OCI-LY3 (cell line): Measurements from ENCODE around the gene DNAI2.

Experiments
- H2AFZ ChIP-seq: fragments of 200-600, 300-600 bp; shearing (Covaris generic); 2 replicates; pipeline ENCODE4 v1.6.0; 2014; ENCODE audit warnings: antibody characterized with exemption, low read depth, low read length
- H3K27ac ChIP-seq: fragments of 200-600, 300-600 bp; sonication (generic); 2 replicates; pipeline ENCODE4 v1.5.1; 2014; ENCODE audit warnings: mild to moderate bottlenecking, low read length, moderate library complexity, mixed read lengths
- H3K27me3 ChIP-seq: fragments of 200-600, 300-600 bp; sonication (generic); 2 replicates; pipeline ENCODE4 v1.6.1; 2014; ENCODE audit warnings: low read depth, low read length, mixed read lengths
- H3K36me3 ChIP-seq: fragments of 200-600, 300-600 bp; sonication (generic); replicated peaks from 2 replicates; pipeline ENCODE3; 2014; ENCODE audit warnings: low read depth, low read length, mixed read lengths
- H3K4me1 ChIP-seq: fragments of 300-600, 200-600 bp; sonication (generic); 2 replicates; pipeline ENCODE4 v1.6.1; 2014; ENCODE audit warnings: low read length, mixed read lengths
- H3K4me2 ChIP-seq: fragments of 200-600, 300-600 bp; sonication (generic); 2 replicates; pipeline ENCODE4 v1.6.1; 2014; ENCODE audit warnings: low read length, mixed read lengths
- H3K4me3 ChIP-seq: fragments of 300-600, 200-600 bp; sonication (generic); 2 replicates; pipeline ENCODE4 v1.5.1; 2014; ENCODE audit warnings: antibody characterized with exemption, mild to moderate bottlenecking, low read length, moderate library complexity
- H3K79me2 ChIP-seq: fragments of 300-600, 200-600 bp; shearing (Covaris generic); 2 replicates; pipeline ENCODE4 v1.6.1; 2014; ENCODE audit warnings: mild to moderate bottlenecking, low read length, mixed read lengths
- H3K9ac ChIP-seq: fragments of 300-600, 200-600 bp; shearing (Covaris generic); 2 replicates; pipeline ENCODE4 v1.6.0; 2014; ENCODE audit warnings: mild to moderate bottlenecking, low read length, moderate library complexity
- H3K9me3 ChIP-seq: fragments of 200-600, 300-600 bp; shearing (Covaris generic); 2 replicates; pipeline ENCODE4 v1.6.1; 2014; ENCODE audit warnings: low read length, mixed read lengths; ENCODE audit not compliant: insufficient read depth
- H4K20me1 ChIP-seq: fragments of 200-600, 300-600 bp; sonication (generic); 2 replicates; pipeline ENCODE4 v1.6.1; 2016; ENCODE audit warnings: low read length, mixed read lengths; ENCODE audit not compliant: insufficient read depth
- EZH2phosphoT487 ChIP-seq: fragments of 200-600 bp; shearing (Covaris generic); IDR thresholded peaks from 2 replicates; pipeline ENCODE4 v1.6.1; 2018; ENCODE audit warnings: antibody characterized with exemption, mixed run types, low read depth
- TF ChIP-seq, protein P1 (sequence below): fragments of 200-600, 300-600 bp; sonication (generic); IDR thresholded peaks from 2 replicates; pipeline ENCODE4 v1.5.1; 2014; ENCODE audit warnings: antibody characterized with exemption, low read length, low read depth

The DNAI2 gene

DNA sequence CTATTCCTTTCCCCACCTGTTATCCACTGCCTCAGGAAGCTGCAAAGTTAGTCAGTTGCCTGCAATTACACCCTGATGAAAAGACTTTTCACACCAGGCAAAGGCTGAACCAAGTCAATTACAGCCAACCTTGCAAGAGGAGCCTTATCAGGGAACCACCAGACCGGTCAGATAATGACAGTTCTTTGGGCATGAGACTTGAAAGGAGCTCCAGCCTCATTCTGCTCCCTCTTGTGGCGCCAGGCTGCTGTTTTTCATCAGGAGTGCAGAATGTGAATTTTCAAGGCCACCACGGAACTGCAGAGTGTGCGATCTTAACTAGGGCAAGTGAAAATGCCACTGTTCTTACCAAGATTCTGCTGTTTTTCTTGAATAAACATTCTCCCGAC is 22.5 kb downstream of the DNAI2 start:
- Histone ChIP-seq H3K4me1 (no peaks in the 10 kb centered on the region), H3K4me3 (no peak overlapping the region), H3K79me2 (no peaks in the 10 kb centered on the region), H3K27ac (no peak overlapping the region), H3K27me3 (peaks cover 14% of the 10 kb centered on the region), H3K9me3 (no peaks in the 10 kb centered on the region), H3K4me2 (no peak overlapping the region), H3K9ac (no peak overlapping the region), H2AFZ (no peak overlapping the region), H3K36me3 (no peaks in the 10 kb centered on the region), H4K20me1 (no peaks in the 10 kb centered on the region)
- TF ChIP-seq EZH2phosphoT487 = no peak
- TF ChIP-seq, protein P1, sequence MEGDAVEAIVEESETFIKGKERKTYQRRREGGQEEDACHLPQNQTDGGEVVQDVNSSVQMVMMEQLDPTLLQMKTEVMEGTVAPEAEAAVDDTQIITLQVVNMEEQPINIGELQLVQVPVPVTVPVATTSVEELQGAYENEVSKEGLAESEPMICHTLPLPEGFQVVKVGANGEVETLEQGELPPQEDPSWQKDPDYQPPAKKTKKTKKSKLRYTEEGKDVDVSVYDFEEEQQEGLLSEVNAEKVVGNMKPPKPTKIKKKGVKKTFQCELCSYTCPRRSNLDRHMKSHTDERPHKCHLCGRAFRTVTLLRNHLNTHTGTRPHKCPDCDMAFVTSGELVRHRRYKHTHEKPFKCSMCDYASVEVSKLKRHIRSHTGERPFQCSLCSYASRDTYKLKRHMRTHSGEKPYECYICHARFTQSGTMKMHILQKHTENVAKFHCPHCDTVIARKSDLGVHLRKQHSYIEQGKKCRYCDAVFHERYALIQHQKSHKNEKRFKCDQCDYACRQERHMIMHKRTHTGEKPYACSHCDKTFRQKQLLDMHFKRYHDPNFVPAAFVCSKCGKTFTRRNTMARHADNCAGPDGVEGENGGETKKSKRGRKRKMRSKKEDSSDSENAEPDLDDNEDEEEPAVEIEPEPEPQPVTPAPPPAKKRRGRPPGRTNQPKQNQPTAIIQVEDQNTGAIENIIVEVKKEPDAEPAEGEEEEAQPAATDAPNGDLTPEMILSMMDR = peak; percentile 31; the same call in 1 of the 2 replicates

DNA sequence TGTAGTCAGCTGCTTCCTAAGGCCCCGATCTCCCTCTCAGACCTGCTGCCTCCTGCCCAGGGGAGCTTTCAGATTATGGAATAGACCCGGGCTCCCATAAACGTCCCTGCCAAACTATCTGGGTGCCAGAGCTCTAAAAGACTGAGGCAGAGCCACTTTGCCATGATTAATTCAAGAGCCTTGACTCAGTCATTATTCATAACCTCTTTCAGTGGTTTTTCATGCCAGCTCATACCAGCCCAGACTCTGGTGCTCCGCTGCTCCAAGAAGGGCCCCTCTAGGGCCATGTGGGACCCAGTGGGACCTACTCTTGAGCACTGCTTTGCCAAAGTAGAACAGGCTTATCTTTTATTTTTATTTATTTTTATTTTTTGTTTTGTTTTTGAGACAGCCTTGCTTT is 23.9 kb downstream of the DNAI2 start:
- Histone ChIP-seq H3K27me3 (peaks cover 14% of the 10 kb centered on the region), H3K36me3 (no peaks in the 10 kb centered on the region), H3K27ac (no peak overlapping the region), H3K4me2 (no peak overlapping the region), H3K4me1 (no peaks in the 10 kb centered on the region), H3K4me3 (no peak overlapping the region), H3K9me3 (no peaks in the 10 kb centered on the region), H4K20me1 (no peaks in the 10 kb centered on the region), H2AFZ (no peak overlapping the region), H3K9ac (no peak overlapping the region), H3K79me2 (no peaks in the 10 kb centered on the region)
- TF ChIP-seq EZH2phosphoT487 = no peak
- TF ChIP-seq, protein P1 = no peak

DNA sequence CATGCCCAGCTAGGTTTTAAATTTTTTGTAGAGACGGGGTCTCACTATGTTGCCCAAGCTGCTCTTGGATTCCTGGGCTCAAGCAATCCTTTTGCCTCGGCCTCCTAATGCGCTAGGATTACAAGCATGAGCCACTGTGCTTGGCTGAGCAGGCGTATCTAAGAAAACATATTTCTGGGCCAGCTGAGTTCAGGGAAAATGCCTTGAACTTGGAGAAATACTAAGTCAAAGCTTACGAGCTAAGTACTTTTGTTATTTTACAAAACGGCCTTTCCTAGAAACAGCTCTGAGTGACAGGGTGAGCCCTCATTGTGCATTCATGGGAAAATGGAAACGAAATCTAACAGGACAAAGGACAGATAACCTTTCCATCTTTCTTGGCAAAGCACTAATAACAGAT is 24.7 kb downstream of the DNAI2 start:
- Histone ChIP-seq H4K20me1 (no peaks in the 10 kb centered on the region), H3K27ac (no peak overlapping the region), H3K36me3 (no peaks in the 10 kb centered on the region), H3K9me3 (no peaks in the 10 kb centered on the region), H3K79me2 (no peaks in the 10 kb centered on the region), H3K27me3 (peaks cover 14% of the 10 kb centered on the region), H3K9ac (no peak overlapping the region), H3K4me2 (no peak overlapping the region), H2AFZ (no peak overlapping the region), H3K4me1 (no peaks in the 10 kb centered on the region), H3K4me3 (no peak overlapping the region)
- no peak for TF ChIP-seq EZH2phosphoT487
- TF ChIP-seq, protein P1 = no peak

DNA sequence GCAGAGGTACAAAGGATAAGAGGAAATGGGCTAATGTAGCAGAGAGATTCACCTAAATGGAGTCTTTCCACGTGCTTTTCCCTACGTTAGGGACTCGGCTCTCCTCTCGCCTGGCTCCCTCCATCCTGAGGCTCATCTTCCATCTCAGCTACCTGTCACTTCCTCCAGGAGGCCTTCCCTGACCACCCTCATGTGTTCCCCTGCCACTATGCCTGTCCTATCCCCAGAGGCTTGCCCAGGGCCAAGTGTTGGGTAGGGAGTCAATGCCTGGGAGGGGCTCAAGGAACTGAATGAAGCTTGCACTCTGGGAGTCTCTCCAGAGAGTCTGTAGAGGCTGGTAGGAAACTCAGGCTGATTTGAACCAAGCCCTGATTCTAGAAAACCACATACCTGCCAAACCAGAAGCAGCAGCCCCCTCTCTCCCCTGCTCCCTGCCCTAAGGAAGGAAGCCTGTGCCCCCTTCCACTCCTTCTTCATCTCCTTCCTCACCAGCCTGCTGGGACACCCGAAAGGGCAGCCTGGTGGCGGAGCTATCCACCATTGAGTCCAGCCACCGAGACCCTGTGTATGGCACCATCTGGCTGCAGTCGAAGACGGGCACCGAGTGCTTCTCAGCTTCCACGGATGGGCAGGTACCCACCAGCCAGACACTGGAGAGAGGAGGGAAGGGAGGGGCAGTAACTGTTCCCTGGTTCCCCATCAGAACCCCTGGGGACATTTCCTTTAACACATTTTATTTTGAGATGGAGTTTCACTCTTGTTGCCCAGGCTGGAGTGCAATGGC is 25.4 kb downstream of the DNAI2 start:
- Histone ChIP-seq H3K36me3 (no peaks in the 10 kb centered on the region), H3K4me3 (no peak overlapping the region), H2AFZ (no peak overlapping the region), H4K20me1 (no peaks in the 10 kb centered on the region), H3K27me3 (peaks cover 14% of the 10 kb centered on the region), H3K4me1 (no peaks in the 10 kb centered on the region), H3K4me2 (no peak overlapping the region), H3K27ac (no peak overlapping the region), H3K9me3 (no peaks in the 10 kb centered on the region), H3K79me2 (no peaks in the 10 kb centered on the region), H3K9ac (no peak overlapping the region)
- TF ChIP-seq, protein P1 = no peak
- no peak for TF ChIP-seq EZH2phosphoT487
